ENCODE results near the gene MYH16. TPM values are rescaled to one million over a fixed set of nuclear protein-coding genes. Genes with fewer than 3 reads are reported as not detected.

The MYH16 gene
- total and polyA plus RNA-seq, 10 of the 15 experiments (the other 5 are each of a cell fraction or from before 2014, with no cell fraction given) = 0.03 to 0.33 (median 0.04) TPM; not detected in 3

- H3K36me3 ChIP-seq (ENCODE audit: control insufficient read depth in 2 of 2, insufficient read depth in 2 of 2, low read length in 1 of 2) = 0 out of 4 replicates have a peak, but pooled peaks cover 0 to 3% of the 10 kb centered on the region in 2 experiments
- RAD21 ChIA-PET (ENCODE audit: unreplicated experiment) = interaction anchor here (1.4 to 1.7 kb wide), 2 partner anchors 272 to 274 kb away, joined by 4 to 5 read pairs; no protein-coding TSS in a partner anchor
- 33% methylated on average over 16 of the region's 16 CpGs for WGBS (ENCODE audit: insufficient coverage, insufficient replicate concordance, low lambda C conversion rate, missing lambda C conversion rate)
- POLR2A ChIA-PET = no interaction called here
- BruUV-seq (replicated peaks) = no TSS peak
- H3K4me1 ChIP-seq (ENCODE audit: control insufficient read depth, insufficient read depth, low read length) = peaks cover 13% of the 10 kb centered on the region
- SMC1A ChIA-PET (ENCODE audit: uncharacterized antibody, unreplicated experiment) = interaction anchor here (0.6 to 1.8 kb wide), 4 partner anchors 255 to 435 kb away, joined by 3 to 5 read pairs (median 3); no protein-coding TSS in a partner anchor
- H3K27me3 ChIP-seq (replicated peaks in 1 of 2; ENCODE audit: control insufficient read depth in 2 of 2, insufficient read depth in 2 of 2, low read length in 1 of 2) = no peaks in the 10 kb centered on the region
- peak overlapping the region; percentile 57 for H2AFZ ChIP-seq (ENCODE audit: control insufficient read depth, low read depth, low read length)
- H3K79me2 ChIP-seq (ENCODE audit: control insufficient read depth, insufficient read depth, low read length) = no peaks in the 10 kb centered on the region
- intact Hi-C loops (cut with micrococcal nuclease; ENCODE audit: unreplicated experiment) = loop anchor here (1.0 kb wide), 1 partner anchor 272 kb away; no protein-coding TSS in a partner anchor
- H3K4me2 ChIP-seq (ENCODE audit: control insufficient read depth, insufficient read depth) = peak overlapping the region; percentile 95
- in situ Hi-C loops (cut with MboI) = loop anchor here (5.0 kb wide), 1 partner anchor 270 kb away; no protein-coding TSS in a partner anchor
- CTCF ChIA-PET = interaction anchor here (0.8 to 2.7 kb wide), 23 partner anchors 11 to 389 kb away, joined by 3 to 19 read pairs (median 4); partner anchors contain the start of gene ARPC1A
- no peak overlapping the region for H3K27ac ChIP-seq (ENCODE audit: control insufficient read depth, insufficient read depth)
- H3K4me3 ChIP-seq = no peak overlapping the region
- no peaks in the 10 kb centered on the region for H4K20me1 ChIP-seq (ENCODE audit: control insufficient read depth, insufficient read depth)
- ATAC-seq = peak; percentile 84
- H3K9ac ChIP-seq (ENCODE audit: control insufficient read depth, insufficient read depth, low read length) = 0 out of 2 replicates have a peak overlapping the region, but pooled peaks have one; percentile 24
- no peaks in the 10 kb centered on the region; the same call in 2 of the 3 replicates for H3K9me3 ChIP-seq (replicated peaks; ENCODE audit: control insufficient read depth, insufficient read depth, low read length)
- peak; percentile 35 for DNase-seq (ENCODE audit: low read depth, low spot score)
- FAIRE-seq = peak; percentile 68
- no peak for TF ChIP-seq CREB1 (IDR thresholded peaks at IDR 0.05; ENCODE audit: low read depth)
- TF ChIP-seq POLR2AphosphoS5 (IDR thresholded peaks at IDR 0.05; ENCODE audit: low read length) = no peak
- peak; percentile 88 for TF ChIP-seq SMC3 (IDR thresholded peaks at IDR 0.05; ENCODE audit: borderline replicate concordance, low read length)
- TF ChIP-seq ESRRA (IDR thresholded peaks at IDR 0.05; ENCODE audit: low read length) = no peak
- no peak for TF ChIP-seq SREBF1 (IDR thresholded peaks at IDR 0.05; ENCODE audit: low read length)
- TF ChIP-seq BHLHE40 (IDR thresholded peaks at IDR 0.05; ENCODE audit: borderline replicate concordance in 1 of 2, low read depth in 2 of 2, low read length in 1 of 2) = no peak
- no peak for TF ChIP-seq BRCA1 (IDR thresholded peaks at IDR 0.05; ENCODE audit: low read depth, low read length)
- no peak for TF ChIP-seq IKZF2 (IDR thresholded peaks at IDR 0.05)
- TF ChIP-seq YY1 (IDR thresholded peaks at IDR 0.05; ENCODE audit: low read depth, low read length) = peak; percentile 51; the same call in 1 of the 2 replicates
- no peak for TF ChIP-seq MYC (IDR thresholded peaks at IDR 0.05; ENCODE audit: insufficient read depth, insufficient read length, insufficient replicate concordance, low read length, severe bottlenecking)
- no peak for TF ChIP-seq NFIC (IDR thresholded peaks at IDR 0.05; ENCODE audit: low read depth, low read length)
- TF ChIP-seq BCL11A (IDR thresholded peaks at IDR 0.05; ENCODE audit: low read depth, low read length) = no peak
- no peak for TF ChIP-seq MYB (IDR thresholded peaks at IDR 0.05; ENCODE audit: borderline replicate concordance, low read depth, low read length)
- TF ChIP-seq BACH1 (IDR thresholded peaks at IDR 0.05; ENCODE audit: borderline replicate concordance) = no peak
- TF ChIP-seq SMARCA5 (IDR thresholded peaks at IDR 0.05) = no peak
- TF ChIP-seq TBL1XR1 (IDR thresholded peaks at IDR 0.05; ENCODE audit: low read depth, low read length) = no peak
- 0 out of 4 replicates have a peak, but pooled peaks of 1 of the 2 experiments have one; percentile 19 for TF ChIP-seq ETV6 (conservative IDR thresholded peaks at IDR 0.05 in 1 of 2, IDR thresholded peaks at IDR 0.05 in 1 of 2; ENCODE audit: borderline replicate concordance in 1 of 2, low read depth in 1 of 2)
- 0 out of 2 replicates have a peak, but pooled peaks have one; percentile 15 for TF ChIP-seq RB1 (IDR thresholded peaks at IDR 0.05; ENCODE audit: borderline replicate concordance)
- TF ChIP-seq TAF1 (IDR thresholded peaks at IDR 0.05; ENCODE audit: borderline replicate concordance, low read depth, low read length) = no peak
- no peak for TF ChIP-seq ELK1 (IDR thresholded peaks at IDR 0.05; ENCODE audit: low read depth, low read length)
- TF ChIP-seq KDM1A (IDR thresholded peaks at IDR 0.05; ENCODE audit: borderline replicate concordance) = no peak
- no peak for TF ChIP-seq IKZF1 (conservative IDR thresholded peaks at IDR 0.05)
- no peak for TF ChIP-seq ZNF24 (IDR thresholded peaks at IDR 0.05)
- TF ChIP-seq GATAD2B (conservative IDR thresholded peaks at IDR 0.05; ENCODE audit: low read depth) = no peak
- peak; percentile 90 for TF ChIP-seq RAD21 (IDR thresholded peaks at IDR 0.05; ENCODE audit: insufficient read depth, low read depth, low read length)
Observed at GRCh38 chr7:99312316-99313203, 39.9 kb downstream of the MYH16 start.
